CMK (cell line): ENCODE results near the gene HOXD11.

Experiments
- DNase-seq: peaks from one replicate; pipeline ENCODE4 v3.0.0-alpha.2; 2010; ENCODE audit warnings: low read depth

Gene HOXD11

GRCh38 chr2:176132205-176133171 is 25.4 kb downstream of the HOXD11 start:
- DNase-seq = no peak

- no peak for DNase-seq
Observed at GRCh38 chr2:176133389-176133788, 26.3 kb downstream of the HOXD11 start.

- no peak for DNase-seq
Observed at GRCh38 chr2:176134035-176134434, 27.0 kb downstream of the HOXD11 start.

- DNase-seq = no peak
Observed at GRCh38 chr2:176135035-176135440, 28.0 kb downstream of the HOXD11 start.

GRCh38 chr2:176136374-176137251 is 29.5 kb downstream of the HOXD11 start:
- no peak for DNase-seq

- DNase-seq = no peak
Observed at GRCh38 chr2:176137252-176137580, 30.1 kb downstream of the HOXD11 start.

GRCh38 chr2:176137906-176138305 is 30.8 kb downstream of the HOXD11 start:
- DNase-seq = no peak

- DNase-seq = no peak
Observed at GRCh38 chr2:176138526-176138922, 31.4 kb downstream of the HOXD11 start.

GRCh38 chr2:176138923-176139660 is 32.0 kb downstream of the HOXD11 start:
- no peak for DNase-seq

GRCh38 chr2:176139661-176140512 is 32.8 kb downstream of the HOXD11 start:
- DNase-seq = no peak

GRCh38 chr2:176140513-176141317 is 33.6 kb downstream of the HOXD11 start:
- peak; percentile 48 for DNase-seq

GRCh38 chr2:176142281-176142680 is 35.2 kb downstream of the HOXD11 start:
- DNase-seq = no peak

GRCh38 chr2:176145085-176145969 is 38.2 kb downstream of the HOXD11 start:
- no peak for DNase-seq

- DNase-seq = no peak
Observed at GRCh38 chr2:176146101-176146500, 39.0 kb downstream of the HOXD11 start.

- DNase-seq = no peak
Observed at GRCh38 chr2:176146645-176147044, 39.6 kb downstream of the HOXD11 start.

GRCh38 chr2:176147210-176147799 is 40.2 kb downstream of the HOXD11 start:
- no peak for DNase-seq

GRCh38 chr2:176147800-176148496 is 40.9 kb downstream of the HOXD11 start:
- DNase-seq = no peak

- DNase-seq = no peak
Observed at GRCh38 chr2:176148751-176149421, 41.8 kb downstream of the HOXD11 start.
